SK-N-MC (cell line): ENCODE results near the gene TSFM.

Source experiments
- DNase-seq: peaks from one replicate; pipeline ENCODE4 v3.0.0-alpha.2; 2011; ENCODE audit warnings: low read depth, low spot score
- H3K27ac ChIP-seq: fragments of 200-600 bp; sonication (generic); 2 replicates; pipeline ENCODE4 v1.5.1; 2016; ENCODE audit warnings: mixed run types
- H3K36me3 ChIP-seq: fragments of 200-600 bp; sonication (generic); 2 replicates; pipeline ENCODE4 v1.6.1; 2017; ENCODE audit warnings: antibody characterized with exemption, low read length, mixed read lengths; ENCODE audit not compliant: insufficient read depth
- H3K4me3 ChIP-seq: fragments of 200-600 bp; sonication (generic); 2 replicates; pipeline ENCODE4 v1.5.1; 2016
- H3K9ac ChIP-seq: fragments of 200-600 bp; sonication (generic); 2 replicates; pipeline ENCODE4 v1.8.0; 2017; ENCODE audit warnings: mixed run types, mixed read lengths; ENCODE audit not compliant: insufficient read length
- H3K9me3 ChIP-seq: fragments of 200-600 bp; sonication (generic); 2 replicates; pipeline ENCODE4 v1.6.1; 2017; ENCODE audit warnings: low read depth, mild to moderate bottlenecking, antibody characterized with exemption, low read length, moderate library complexity, mixed read lengths
- EZH2 ChIP-seq: fragments of 200-600 bp; sonication (generic); IDR thresholded peaks from one replicate; pipeline ENCODE4 v1.6.1; 2017; ENCODE audit warnings: antibody characterized with exemption
- FOXP2 ChIP-seq: optimal IDR thresholded peaks from 2 replicates; pipeline ENCODE3; 2011; ENCODE audit warnings: mild to moderate bottlenecking, moderate library complexity; ENCODE audit not compliant: insufficient read depth; ENCODE audit errors: extremely low read length, control extremely low read depth
- POLR2AphosphoS5 ChIP-seq: IDR thresholded peaks from 2 replicates; pipeline ENCODE4 v1.6.1; 2012; ENCODE audit warnings: mild to moderate bottlenecking, low read depth, low read length, borderline replicate concordance

The TSFM gene

DNA sequence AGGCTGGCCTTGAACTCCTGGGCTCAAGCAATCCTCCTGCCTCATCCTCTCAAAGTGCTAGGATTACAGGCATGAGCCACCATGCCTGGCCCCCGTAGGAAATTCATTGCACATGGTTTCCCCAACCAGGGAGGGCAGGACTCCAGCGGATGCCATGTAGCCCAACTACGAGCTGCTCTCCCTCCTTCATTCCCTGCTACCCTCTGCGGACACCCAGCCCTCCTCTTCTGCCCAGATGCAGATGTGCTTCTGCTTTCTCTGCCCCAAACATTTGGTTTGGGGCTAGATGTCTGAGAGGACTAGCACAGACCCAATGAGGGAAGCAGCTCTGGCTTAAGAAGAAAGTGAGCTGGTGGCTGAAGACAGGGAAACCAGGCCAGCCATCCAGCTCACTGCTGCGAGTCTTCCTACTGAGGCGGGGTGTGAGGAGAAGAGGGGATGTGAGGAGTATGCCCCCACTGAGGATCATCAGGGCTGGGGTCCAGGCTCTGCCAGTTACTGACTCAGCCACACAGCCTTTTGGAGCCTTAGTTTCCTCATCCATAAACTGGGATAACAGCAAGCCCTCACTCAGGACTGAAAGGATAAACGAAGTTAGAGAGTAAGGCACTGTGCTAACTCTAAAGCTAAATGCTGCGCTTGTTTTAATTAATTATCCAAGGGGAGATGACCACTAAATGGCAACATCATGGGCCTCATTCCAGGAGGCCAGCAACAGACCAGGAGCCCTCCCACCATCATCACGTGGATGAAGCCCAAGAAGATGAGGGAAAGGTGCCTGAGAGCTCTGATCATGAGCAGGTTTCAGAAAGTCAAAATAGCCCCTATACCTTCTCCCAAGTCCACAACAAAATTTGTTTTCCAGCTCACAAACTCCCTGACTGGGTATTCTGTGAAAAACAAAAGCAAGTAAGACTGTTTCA lies 53.0 kb downstream of the TSFM start:
- peak overlapping the region; percentile 37 for H3K9ac ChIP-seq
- DNase-seq = no peak
- no peaks in the 10 kb centered on the region for H3K36me3 ChIP-seq
- TF ChIP-seq FOXP2 (no peak), POLR2AphosphoS5 (no peak)
- H3K9me3 ChIP-seq = no peaks in the 10 kb centered on the region
- peak overlapping the region; percentile 85 for H3K27ac ChIP-seq
- peak overlapping the region; percentile 48; the same call in 1 of the 2 replicates for H3K4me3 ChIP-seq

DNA sequence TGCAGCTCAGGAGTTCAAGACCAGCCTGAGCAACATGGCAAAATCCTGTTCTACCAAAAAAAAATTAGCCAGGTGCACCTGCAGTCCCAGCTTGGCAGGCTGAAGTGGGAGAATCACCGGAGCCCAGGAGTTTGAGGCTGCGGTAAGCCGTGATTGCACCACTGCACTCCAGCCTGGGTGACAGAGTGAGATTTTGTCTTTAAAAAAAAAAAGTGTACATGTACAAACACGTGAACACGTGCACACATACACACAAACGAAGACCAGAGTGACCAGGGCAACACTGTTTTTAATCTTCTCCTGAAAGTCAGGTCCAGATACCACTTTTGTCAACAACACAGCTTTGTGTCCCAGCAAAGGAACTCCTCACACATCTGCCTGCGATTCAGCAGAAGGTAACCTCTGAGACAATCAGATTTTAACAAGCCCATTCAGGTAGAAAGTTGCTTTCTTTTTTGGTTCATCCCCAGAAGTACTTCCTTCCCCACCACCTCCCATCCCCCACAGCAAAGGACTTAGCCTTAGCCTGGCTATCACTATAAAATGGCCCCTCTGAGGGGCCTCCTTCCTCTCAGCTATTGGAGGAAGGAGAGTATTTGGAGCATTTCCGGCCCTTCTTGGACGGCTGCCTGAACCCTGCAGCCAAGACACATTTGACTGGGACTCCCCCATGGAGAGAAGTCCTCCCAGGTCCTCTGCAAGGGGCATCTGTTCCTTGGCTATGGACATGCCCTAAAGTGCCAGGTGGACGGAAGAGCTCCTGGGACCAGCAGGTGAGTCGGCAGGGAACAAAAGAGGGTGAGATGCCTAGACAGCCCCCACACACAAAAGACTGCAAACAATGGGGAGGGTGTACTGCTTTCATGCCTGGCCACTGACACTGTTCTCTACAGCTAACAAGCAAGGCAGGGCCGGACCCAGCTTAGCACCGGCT lies 54.1 kb downstream of the TSFM start:
- Histone ChIP-seq H3K9ac (peak overlapping the region; percentile 37), H3K9me3 (no peaks in the 10 kb centered on the region), H3K27ac (peak overlapping the region; percentile 85), H3K4me3 (peak overlapping the region; percentile 48), H3K36me3 (no peaks in the 10 kb centered on the region)
- TF ChIP-seq POLR2AphosphoS5 (peak; percentile 48), EZH2 (no peak), FOXP2 (no peak)
- no peak for DNase-seq

DNA sequence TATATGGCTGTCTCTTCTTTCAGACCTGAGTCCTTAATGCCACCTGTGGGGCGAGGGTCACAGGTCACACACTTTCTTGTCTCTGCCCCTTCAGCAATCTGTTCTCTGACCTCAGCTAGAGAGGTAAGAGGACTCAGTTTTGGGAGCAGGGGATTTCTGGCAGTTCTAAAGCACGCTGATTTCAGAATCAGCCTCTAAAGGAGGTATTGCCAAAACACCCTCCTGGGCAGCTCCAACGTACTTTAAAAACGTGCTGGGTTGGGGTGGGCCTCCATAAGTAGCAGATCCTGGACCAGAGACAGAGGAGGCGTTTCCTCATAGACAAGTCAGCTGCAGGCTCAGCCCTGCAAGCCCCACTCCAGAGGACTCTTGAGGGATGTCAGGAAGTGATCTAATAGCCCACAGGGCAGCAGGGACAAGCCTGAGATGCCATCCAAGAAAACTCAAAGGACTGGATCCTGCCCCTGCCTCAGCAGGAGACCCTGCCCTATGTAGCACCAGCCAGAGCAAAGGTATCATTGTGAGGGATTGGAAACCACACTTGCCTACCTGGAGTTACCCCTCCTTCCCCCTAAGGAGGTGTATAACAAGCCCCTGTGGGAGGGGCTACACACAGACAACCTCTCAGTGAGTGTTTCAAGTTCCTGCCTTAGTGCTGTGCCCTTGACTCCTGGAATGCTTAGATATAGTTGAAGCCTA lies 55.4 kb downstream of the TSFM start:
- no peaks in the 10 kb centered on the region for H3K9me3 ChIP-seq
- no peaks in the 10 kb centered on the region for H3K36me3 ChIP-seq
- DNase-seq = peak; percentile 22
- peak overlapping the region; percentile 7 for H3K9ac ChIP-seq
- peak overlapping the region; percentile 49 for H3K4me3 ChIP-seq
- TF ChIP-seq FOXP2 (no peak), EZH2 (no peak), POLR2AphosphoS5 (no peak)
- peak overlapping the region; percentile 75 for H3K27ac ChIP-seq

DNA sequence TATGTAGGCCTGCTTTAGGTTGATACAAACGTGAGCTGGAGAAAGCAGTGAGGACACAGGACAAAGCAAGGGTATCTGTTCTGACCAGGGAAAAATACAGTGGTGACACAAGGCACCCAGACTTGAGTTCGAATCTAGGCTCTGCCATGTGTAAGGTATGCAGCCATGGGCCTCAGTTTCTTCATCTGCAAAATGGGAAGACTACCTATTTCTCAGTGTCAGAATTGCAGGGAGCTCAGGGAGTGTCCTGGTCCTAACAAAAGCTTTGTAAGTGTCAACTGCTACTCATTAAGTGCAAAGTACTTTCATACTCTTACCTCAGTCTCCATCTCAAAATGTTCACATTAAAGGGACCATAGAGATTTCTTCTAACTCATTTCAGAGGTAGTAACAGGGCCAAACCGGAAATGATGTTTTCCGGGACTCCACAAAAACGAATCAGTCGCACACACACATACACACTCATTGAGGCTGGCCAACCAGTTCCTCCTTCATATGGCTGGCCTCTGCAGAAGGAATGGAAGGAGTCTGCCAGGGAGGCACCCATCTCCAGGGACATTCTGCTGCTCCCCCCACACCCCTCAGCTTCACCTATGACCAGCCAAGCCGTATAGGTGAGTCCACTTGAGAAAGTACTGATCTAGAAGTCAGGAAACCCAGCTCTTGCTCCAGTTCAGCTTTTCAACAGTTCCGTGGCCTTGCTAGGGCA lies 56.2 kb downstream of the TSFM start:
- Histone ChIP-seq H3K9me3 (no peaks in the 10 kb centered on the region), H3K4me3 (peak overlapping the region; percentile 49), H3K36me3 (no peaks in the 10 kb centered on the region), H3K27ac (peak overlapping the region; percentile 75), H3K9ac (no peak overlapping the region)
- no peak for DNase-seq
- TF ChIP-seq POLR2AphosphoS5 (no peak), FOXP2 (no peak), EZH2 (no peak)

DNA sequence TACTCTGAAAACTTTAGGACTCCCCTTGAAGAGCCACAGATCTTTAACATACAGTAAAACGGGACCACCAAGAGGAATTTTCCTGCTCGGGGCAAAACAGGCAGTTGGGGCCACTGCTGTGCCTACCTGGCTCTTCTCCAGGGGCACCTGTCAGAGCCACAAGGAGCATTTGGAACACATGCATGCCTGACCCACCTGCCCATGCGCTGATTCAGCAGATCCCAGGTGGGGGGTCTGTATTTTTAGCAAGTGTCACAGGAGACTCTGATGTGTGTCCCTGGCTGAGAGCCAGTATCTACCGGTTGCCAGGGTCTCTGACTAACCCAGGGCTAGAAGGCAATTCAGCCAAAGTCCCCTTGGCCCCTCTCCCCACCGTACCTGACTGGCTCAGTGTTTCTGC lies 57.4 kb downstream of the TSFM start:
- no peak for DNase-seq
- no peak for TF ChIP-seq POLR2AphosphoS5
- no peak for TF ChIP-seq EZH2
- no peak for TF ChIP-seq FOXP2

GRCh38 chr12:57840726-57841125 lies 58.1 kb downstream of the TSFM start:
- TF ChIP-seq POLR2AphosphoS5 (peak; percentile 24; the same call in 1 of the 2 replicates), EZH2 (no peak)
- Histone ChIP-seq H3K4me3 (no peak overlapping the region), H3K9ac (no peak overlapping the region), H3K36me3 (no peaks in the 10 kb centered on the region), H3K9me3 (no peaks in the 10 kb centered on the region), H3K27ac (peak overlapping the region; percentile 48; the same call in 1 of the 2 replicates)
- no peak for DNase-seq

More for the DNA sequence above, 57.4 kb downstream of the TSFM start:
- Histone ChIP-seq H3K9ac (no peak overlapping the region), H3K36me3 (no peaks in the 10 kb centered on the region), H3K4me3 (no peak overlapping the region), H3K27ac (no peak overlapping the region), H3K9me3 (no peaks in the 10 kb centered on the region)

DNA sequence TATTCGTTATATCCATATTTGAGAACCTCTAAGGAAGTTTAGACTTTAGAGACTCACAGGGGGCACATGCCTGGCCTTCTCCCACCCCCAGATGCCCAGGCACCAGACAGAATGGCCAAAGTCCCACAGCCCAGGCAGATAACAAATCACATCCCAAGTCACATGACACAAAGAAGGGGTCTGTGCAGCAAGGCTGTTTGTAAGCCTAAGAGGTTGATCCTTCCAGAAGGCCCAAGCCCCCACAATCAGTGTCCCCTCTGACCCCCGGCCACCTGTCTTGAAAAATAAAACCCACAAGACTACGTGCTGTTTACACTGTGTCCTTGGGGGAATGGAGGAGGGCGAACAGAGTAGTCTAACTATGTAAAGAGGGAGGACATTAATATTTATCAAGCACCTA lies 58.9 kb downstream of the TSFM start:
- Histone ChIP-seq H3K36me3 (no peaks in the 10 kb centered on the region), H3K4me3 (no peak overlapping the region; the same call in 1 of the 2 replicates), H3K27ac (peak overlapping the region; percentile 48; the same call in 1 of the 2 replicates), H3K9ac (no peak overlapping the region), H3K9me3 (no peaks in the 10 kb centered on the region)
- TF ChIP-seq POLR2AphosphoS5 = no peak
- TF ChIP-seq EZH2 = no peak
- no peak for TF ChIP-seq FOXP2
- no peak for DNase-seq
